ENCODE measurements around the gene SNAI1. TPM values are rescaled to one million over a fixed set of nuclear protein-coding genes. Genes with fewer than 3 reads are reported as not detected.
"Not testable (repeated sequence)": the region's sequence is repeated elsewhere in the genome, so short reads cannot be mapped to it uniquely, and the experiment has no call there.

The SNAI1 gene
- total RNA-seq, 1 donor from 2014 or later = 3.9 TPM

GRCh38 chr20:49993301-49993751, 10.5 kb downstream of the SNAI1 start:
- H3K36me3 Mint-ChIP-seq (ENCODE audit: unreplicated experiment) = no peaks in the 10 kb centered on the region
- TF ChIP-seq CTCF (IDR thresholded peaks at IDR 0.05; ENCODE audit: partially characterized antibody, unreplicated experiment) = no peak
- no peak for DNase-seq
- peaks cover 22% of the 10 kb centered on the region for H3K4me1 Mint-ChIP-seq (ENCODE audit: low read depth, unreplicated experiment)
- H3K27me3 Mint-ChIP-seq (ENCODE audit: unreplicated experiment) = peaks cover 7% of the 10 kb centered on the region
- no peak overlapping the region for H3K4me3 Mint-ChIP-seq (ENCODE audit: unreplicated experiment)
- H3K27ac Mint-ChIP-seq (ENCODE audit: unreplicated experiment) = no peak overlapping the region
- peaks cover 2% of the 10 kb centered on the region for H3K9me3 Mint-ChIP-seq (ENCODE audit: unreplicated experiment)

- peaks cover 2% of the 10 kb centered on the region for H3K9me3 Mint-ChIP-seq (ENCODE audit: unreplicated experiment)
- peaks cover 9% of the 10 kb centered on the region for H3K4me1 Mint-ChIP-seq (ENCODE audit: low read depth, unreplicated experiment)
- DNase-seq = no peak
- no peak overlapping the region for H3K4me3 Mint-ChIP-seq (ENCODE audit: unreplicated experiment)
- H3K27me3 Mint-ChIP-seq (ENCODE audit: unreplicated experiment) = peaks cover 9% of the 10 kb centered on the region
- no peaks in the 10 kb centered on the region for H3K36me3 Mint-ChIP-seq (ENCODE audit: unreplicated experiment)
- no peak overlapping the region for H3K27ac Mint-ChIP-seq (ENCODE audit: unreplicated experiment)
- TF ChIP-seq CTCF (IDR thresholded peaks at IDR 0.05; ENCODE audit: partially characterized antibody, unreplicated experiment) = no peak
Observed at GRCh38 chr20:49995586-49995985, 12.8 kb downstream of the SNAI1 start.

- H3K27me3 Mint-ChIP-seq (ENCODE audit: unreplicated experiment); H3K27ac Mint-ChIP-seq (ENCODE audit: unreplicated experiment); H3K36me3 Mint-ChIP-seq (ENCODE audit: unreplicated experiment); H3K9me3 Mint-ChIP-seq (ENCODE audit: unreplicated experiment); DNase-seq; H3K4me1 Mint-ChIP-seq (ENCODE audit: low read depth, unreplicated experiment); H3K4me3 Mint-ChIP-seq (ENCODE audit: unreplicated experiment): not testable (repeated sequence)
Observed at GRCh38 chr20:49998478-49999188, 15.9 kb downstream of the SNAI1 start.

- Mint-ChIP-seq H3K27ac (ENCODE audit: unreplicated experiment) (no peak overlapping the region), H3K36me3 (ENCODE audit: unreplicated experiment) (no peaks in the 10 kb centered on the region), H3K9me3 (ENCODE audit: unreplicated experiment) (peaks cover 2% of the 10 kb centered on the region), H3K27me3 (ENCODE audit: unreplicated experiment) (peaks cover 7% of the 10 kb centered on the region), H3K4me1 (ENCODE audit: low read depth, unreplicated experiment) (peaks cover 5% of the 10 kb centered on the region), H3K4me3 (ENCODE audit: unreplicated experiment) (no peak overlapping the region)
- no peak for DNase-seq
- TF ChIP-seq CTCF (IDR thresholded peaks at IDR 0.05; ENCODE audit: partially characterized antibody, unreplicated experiment) = no peak
Observed at GRCh38 chr20:49999329-49999728, 16.5 kb downstream of the SNAI1 start.

GRCh38 chr20:50000548-50001222, 17.9 kb downstream of the SNAI1 start:
- H3K27me3 Mint-ChIP-seq (ENCODE audit: unreplicated experiment); H3K9me3 Mint-ChIP-seq (ENCODE audit: unreplicated experiment); H3K36me3 Mint-ChIP-seq (ENCODE audit: unreplicated experiment); H3K4me1 Mint-ChIP-seq (ENCODE audit: low read depth, unreplicated experiment); DNase-seq; H3K4me3 Mint-ChIP-seq (ENCODE audit: unreplicated experiment); H3K27ac Mint-ChIP-seq (ENCODE audit: unreplicated experiment): not testable (repeated sequence)

- Mint-ChIP-seq H3K36me3 (ENCODE audit: unreplicated experiment) (no peaks in the 10 kb centered on the region), H3K4me1 (ENCODE audit: low read depth, unreplicated experiment) (peaks cover 3% of the 10 kb centered on the region), H3K9me3 (ENCODE audit: unreplicated experiment) (no peaks in the 10 kb centered on the region), H3K4me3 (ENCODE audit: unreplicated experiment) (no peak overlapping the region), H3K27me3 (ENCODE audit: unreplicated experiment) (peaks cover 5% of the 10 kb centered on the region), H3K27ac (ENCODE audit: unreplicated experiment) (no peak overlapping the region)
- no peak for TF ChIP-seq CTCF (IDR thresholded peaks at IDR 0.05; ENCODE audit: partially characterized antibody, unreplicated experiment)
- no peak for DNase-seq
Observed at GRCh38 chr20:50001784-50002311, 19.1 kb downstream of the SNAI1 start.

Data from glutamatergic neuron (in vitro differentiated cells).